Peyer's patch (tissue), 4 donors: ENCODE data around the gene MFF.

Experiments used
- POLR2A ChIP-seq, 2 donors: fragments of 450-650 bp; IDR thresholded peaks; one replicate each; pipeline ENCODE4 v1.5.1; 2017; ENCODE audit warnings: antibody characterized with exemption in 2 of 2, mild to moderate bottlenecking in 2 of 2, moderate library complexity in 2 of 2
- TF ChIP-seq, protein P1 (sequence below), 6 experiments: fragments of 450-650 bp in 4 of 6; fragments of 200-600 bp in 2 of 6; sonication (generic) in 1 of 6; IDR thresholded peaks; one replicate each; pipeline ENCODE4 v1.5.1; 2017 to 2019; ENCODE audit warnings: antibody characterized with exemption in 6 of 6, mild to moderate bottlenecking in 3 of 6, moderate library complexity in 1 of 6

GRCh38 chr2:227310756-227311110 lies 14.3 kb upstream of the MFF start:
- TF ChIP-seq, protein P1, sequence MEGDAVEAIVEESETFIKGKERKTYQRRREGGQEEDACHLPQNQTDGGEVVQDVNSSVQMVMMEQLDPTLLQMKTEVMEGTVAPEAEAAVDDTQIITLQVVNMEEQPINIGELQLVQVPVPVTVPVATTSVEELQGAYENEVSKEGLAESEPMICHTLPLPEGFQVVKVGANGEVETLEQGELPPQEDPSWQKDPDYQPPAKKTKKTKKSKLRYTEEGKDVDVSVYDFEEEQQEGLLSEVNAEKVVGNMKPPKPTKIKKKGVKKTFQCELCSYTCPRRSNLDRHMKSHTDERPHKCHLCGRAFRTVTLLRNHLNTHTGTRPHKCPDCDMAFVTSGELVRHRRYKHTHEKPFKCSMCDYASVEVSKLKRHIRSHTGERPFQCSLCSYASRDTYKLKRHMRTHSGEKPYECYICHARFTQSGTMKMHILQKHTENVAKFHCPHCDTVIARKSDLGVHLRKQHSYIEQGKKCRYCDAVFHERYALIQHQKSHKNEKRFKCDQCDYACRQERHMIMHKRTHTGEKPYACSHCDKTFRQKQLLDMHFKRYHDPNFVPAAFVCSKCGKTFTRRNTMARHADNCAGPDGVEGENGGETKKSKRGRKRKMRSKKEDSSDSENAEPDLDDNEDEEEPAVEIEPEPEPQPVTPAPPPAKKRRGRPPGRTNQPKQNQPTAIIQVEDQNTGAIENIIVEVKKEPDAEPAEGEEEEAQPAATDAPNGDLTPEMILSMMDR (IDR thresholded peaks at IDR 0.05): no peak
- TF ChIP-seq POLR2A (IDR thresholded peaks at IDR 0.05): no peak
